Activated T-helper 1 cell treated with Interleukin-2 at 50 U/mL for 16 hours (primary cell): ENCODE measurements around the gene LZTS3.
A peak's percentile ranks its signal among the peaks of the same experiment; 100 is the strongest.
"Not testable (repeated sequence)": the region's sequence is repeated elsewhere in the genome, so short reads cannot be mapped to it uniquely, and the experiment has no call there.

Experiments
- DNase-seq: peaks from one replicate; pipeline ENCODE4 v3.0.0-alpha.2; 2020; ENCODE audit warnings: low read depth

LZTS3 gene

GRCh38 chr20:3192226-3193015 is 19.1 kb upstream of the LZTS3 start:
- DNase-seq, result no peak

GRCh38 chr20:3190681-3191111 is 17.3 kb upstream of the LZTS3 start:
- no peak for DNase-seq

- no peak for DNase-seq
These were observed 16.3 kb upstream of the LZTS3 start for GRCh38 chr20:3189561-3190131.

GRCh38 chr20:3188823-3189413 is 15.6 kb upstream of the LZTS3 start:
- no peak for DNase-seq

GRCh38 chr20:3187861-3188260 is 14.5 kb upstream of the LZTS3 start:
- DNase-seq, result not testable (repeated sequence)

- no peak for DNase-seq
These were observed 10.7 kb upstream of the LZTS3 start for GRCh38 chr20:3183896-3184612.

GRCh38 chr20:3182429-3182828 is 9.1 kb upstream of the LZTS3 start:
- DNase-seq, result not testable (repeated sequence)

GRCh38 chr20:3181270-3181669 is 7.9 kb upstream of the LZTS3 start:
- no peak for DNase-seq

- no peak for DNase-seq
These were observed 7.0 kb upstream of the LZTS3 start for GRCh38 chr20:3180319-3180718.

GRCh38 chr20:3177746-3178485 is 4.6 kb upstream of the LZTS3 start:
- DNase-seq, result no peak

- no peak for DNase-seq
These were observed 1.9 kb upstream of the LZTS3 start for GRCh38 chr20:3175270-3175669.

GRCh38 chr20:3174442-3175261 is 1.3 kb upstream of the LZTS3 start:
- no peak for DNase-seq

- DNase-seq, result peak; percentile 85
These were observed 477 bp upstream of the LZTS3 start for GRCh38 chr20:3173610-3174441.

GRCh38 chr20:3172126-3172932 is 1.0 kb downstream of the LZTS3 start:
- DNase-seq, result no peak

GRCh38 chr20:3171391-3172125 is 1.8 kb downstream of the LZTS3 start:
- DNase-seq, result no peak

- no peak for DNase-seq
These were observed 4.3 kb downstream of the LZTS3 start for GRCh38 chr20:3168829-3169590.

GRCh38 chr20:3168079-3168828 is 5.1 kb downstream of the LZTS3 start:
- DNase-seq, result no peak
